ENCODE measurements around the gene SPAG5.

SPAG5 gene

GRCh38 chr17:28616281-28616680 is 17.5 kb upstream of the SPAG5 start:
- TF ChIP-seq GATA2 (IDR thresholded peaks at IDR 0.05; ENCODE audit: low read depth, low read length), result no peak
- TF ChIP-seq GATA3 (IDR thresholded peaks at IDR 0.05; ENCODE audit: low read depth, low read length), result no peak

- TF ChIP-seq GATA3 (IDR thresholded peaks at IDR 0.05; ENCODE audit: low read depth, low read length), result no peak
- TF ChIP-seq GATA2 (IDR thresholded peaks at IDR 0.05; ENCODE audit: low read depth, low read length), result no peak
Observed at GRCh38 chr17:28615260-28615940, 16.6 kb upstream of the SPAG5 start.

- no peak for TF ChIP-seq GATA3 (IDR thresholded peaks at IDR 0.05; ENCODE audit: low read depth, low read length)
- TF ChIP-seq GATA2 (IDR thresholded peaks at IDR 0.05; ENCODE audit: low read depth, low read length), result no peak
Observed at GRCh38 chr17:28613931-28614381, 15.1 kb upstream of the SPAG5 start, which contains the start of gene RSKR. RSKR (minus strand) TSS chr17:28614185; CDS start chr17:28614161, 24 bp downstream.

GRCh38 chr17:28612936-28613872 is 14.4 kb upstream of the SPAG5 start:
- no peak for TF ChIP-seq GATA3 (IDR thresholded peaks at IDR 0.05; ENCODE audit: low read depth, low read length)
- no peak for TF ChIP-seq GATA2 (IDR thresholded peaks at IDR 0.05; ENCODE audit: low read depth, low read length)

- TF ChIP-seq GATA2 (IDR thresholded peaks at IDR 0.05; ENCODE audit: low read depth, low read length), result no peak
Observed at GRCh38 chr17:28612531-28612930, 13.7 kb upstream of the SPAG5 start.

GRCh38 chr17:28610376-28610775 is 11.6 kb upstream of the SPAG5 start:
- TF ChIP-seq GATA3 (IDR thresholded peaks at IDR 0.05; ENCODE audit: low read depth, low read length) (no peak), GATA2 (IDR thresholded peaks at IDR 0.05; ENCODE audit: low read depth, low read length) (no peak)

GRCh38 chr17:28599311-28600184 is 723 bp upstream of the SPAG5 start:
- TF ChIP-seq GATA2 (IDR thresholded peaks at IDR 0.05; ENCODE audit: low read depth, low read length) (no peak), GATA3 (IDR thresholded peaks at IDR 0.05; ENCODE audit: low read depth, low read length) (no peak)

GRCh38 chr17:28598389-28598788 is 436 bp downstream of the SPAG5 start:
- TF ChIP-seq GATA2 (IDR thresholded peaks at IDR 0.05; ENCODE audit: low read depth, low read length), result no peak
- TF ChIP-seq GATA3 (IDR thresholded peaks at IDR 0.05; ENCODE audit: low read depth, low read length), result no peak

- TF ChIP-seq GATA3 (IDR thresholded peaks at IDR 0.05; ENCODE audit: low read depth, low read length) (no peak), GATA2 (IDR thresholded peaks at IDR 0.05; ENCODE audit: low read depth, low read length) (no peak)
Observed at GRCh38 chr17:28597606-28598383, 1.0 kb downstream of the SPAG5 start.

GRCh38 chr17:28592260-28592659 is 6.6 kb downstream of the SPAG5 start:
- no peak for TF ChIP-seq GATA3 (IDR thresholded peaks at IDR 0.05; ENCODE audit: low read depth, low read length)
- no peak for TF ChIP-seq GATA2 (IDR thresholded peaks at IDR 0.05; ENCODE audit: low read depth, low read length)

GRCh38 chr17:28585851-28586250 is 13.0 kb downstream of the SPAG5 start:
- TF ChIP-seq GATA3 (IDR thresholded peaks at IDR 0.05; ENCODE audit: low read depth, low read length) (no peak), GATA2 (IDR thresholded peaks at IDR 0.05; ENCODE audit: low read depth, low read length) (no peak)

GRCh38 chr17:28584434-28584833 is 14.4 kb downstream of the SPAG5 start:
- TF ChIP-seq GATA2 (IDR thresholded peaks at IDR 0.05; ENCODE audit: low read depth, low read length), result no peak

GRCh38 chr17:28582513-28582912 is 16.3 kb downstream of the SPAG5 start:
- TF ChIP-seq GATA2 (IDR thresholded peaks at IDR 0.05; ENCODE audit: low read depth, low read length) (no peak), GATA3 (IDR thresholded peaks at IDR 0.05; ENCODE audit: low read depth, low read length) (no peak)
